Natural killer cell (primary cell): ENCODE data around the gene PDE6A. TPM values are rescaled to one million over a fixed set of nuclear protein-coding genes. Genes with fewer than 3 reads are reported as not detected.

ENCODE experiments used
- ATAC-seq, 3 donors: fragments of 150-1000 bp in 2 of 3; fragments of 200-7000 bp in 1 of 3; cut with Tn5 transposase; 1 replicate in 1 of 3; 2 replicates in 2 of 3; pipeline ENCODE4 v1.10.0; 2021; ENCODE audit warnings: mild to moderate bottlenecking in 2 of 3, moderate library complexity in 2 of 3
- DNase-seq, 2 donors: peaks; one replicate each; pipeline versions ENCODE4 v3.0.0 to v3.0.0-alpha.2; 2013 to 2021; ENCODE audit warnings: mixed read lengths in 1 of 2
- H3K27ac ChIP-seq: one replicate; pipeline ENCODE4 v1.5.1; 2013; ENCODE audit warnings: mild to moderate bottlenecking, low read length
- H3K27me3 ChIP-seq: one replicate; pipeline ENCODE4 v1.6.1; 2013; ENCODE audit warnings: low read length; ENCODE audit not compliant: control insufficient read depth, insufficient read depth
- H3K36me3 ChIP-seq: one replicate; pipeline ENCODE4 v1.6.1; 2013; ENCODE audit warnings: low read length; ENCODE audit not compliant: control insufficient read depth, insufficient read depth
- H3K4me1 ChIP-seq: one replicate; pipeline ENCODE4 v1.6.1; 2013; ENCODE audit warnings: low read length; ENCODE audit not compliant: control insufficient read depth, insufficient read depth
- H3K4me3 ChIP-seq: one replicate; pipeline ENCODE4 v1.5.1; 2013; ENCODE audit warnings: low read length
- H3K9me3 ChIP-seq: one replicate; pipeline ENCODE4 v1.6.1; 2013; ENCODE audit warnings: low read length; ENCODE audit not compliant: control insufficient read depth, insufficient read depth
- H3K27ac Mint-ChIP-seq, 2 donors: one replicate each; pipeline ENCODE4 v1.8.0; 2022; ENCODE audit warnings: mild to moderate bottlenecking in 2 of 2, mixed read lengths in 2 of 2, moderate library complexity in 1 of 2
- H3K27me3 Mint-ChIP-seq, 2 donors: one replicate each; pipeline ENCODE4 v1.8.0; 2022; ENCODE audit warnings: low read depth in 2 of 2, mixed read lengths in 2 of 2
- H3K36me3 Mint-ChIP-seq: one replicate; pipeline ENCODE4 v1.8.0; 2022; ENCODE audit warnings: mixed read lengths
- H3K4me1 Mint-ChIP-seq, 2 donors: one replicate each; pipeline ENCODE4 v1.8.0; 2022; ENCODE audit warnings: mixed read lengths in 2 of 2
- H3K4me3 Mint-ChIP-seq: one replicate; pipeline ENCODE4 v1.8.0; 2022; ENCODE audit warnings: mild to moderate bottlenecking, moderate library complexity, mixed read lengths
- H3K9me3 Mint-ChIP-seq, 2 donors: one replicate each; pipeline ENCODE4 v1.8.0; 2022; ENCODE audit warnings: mixed read lengths in 2 of 2
- WGBS: methylation state at CpG from one replicate; pipeline ENCODE4 v1.1.7; 2013; ENCODE audit warnings: missing lambda C conversion rate; ENCODE audit not compliant: insufficient coverage; 5-methylcytosine and 5-hydroxymethylcytosine counted together
- intact Hi-C: fragments of 100-400 bp; cut with micrococcal nuclease; formaldehyde crosslinking; loops from one replicate; pipeline ENCODE4 v1.14.2; 2022
- total RNA-seq, 4 donors: library from RNA; stranded (reverse); fragments of 120-200 nt in 1 of 4; gene quantifications; one replicate each; pipeline versions ENCODE4 v1.2.3 to v1.2.4, GENCODE V29; 2013 to 2022
- TF ChIP-seq, protein P1 (sequence below): fragments of 200-600 bp; IDR thresholded peaks from one replicate; pipeline ENCODE4 v1.8.0; 2022; ENCODE audit warnings: antibody characterized with exemption

PDE6A gene
- total RNA-seq, 3 donors from 2014 or later (not counting 1 experiment from before 2014, with no cell fraction given) = not detected

DNA sequence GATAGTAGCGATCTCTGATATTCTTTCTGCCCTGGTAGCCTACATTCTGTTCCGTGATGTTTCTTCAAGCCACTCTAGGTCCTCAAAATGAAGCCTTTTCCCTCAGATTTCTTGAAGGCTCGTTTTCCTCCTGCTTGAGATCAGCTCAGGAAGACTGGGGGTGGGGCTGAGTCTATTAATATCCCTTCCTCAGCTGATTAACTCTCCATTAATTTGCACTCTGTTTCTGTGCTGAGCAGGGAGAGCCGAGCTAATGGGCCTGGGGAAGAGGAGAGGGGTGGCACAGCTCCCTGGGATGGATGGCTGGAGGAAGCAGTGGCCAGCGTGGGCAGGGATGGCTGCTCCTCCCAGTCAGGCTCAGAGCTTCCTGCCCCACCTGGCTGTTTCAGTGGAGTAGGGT, 121.2 kb downstream of the PDE6A start:
- no peak overlapping the region for H3K4me3 Mint-ChIP-seq
- Histone ChIP-seq H3K36me3 (no peaks in the 10 kb centered on the region), H3K9me3 (no peaks in the 10 kb centered on the region), H3K4me3 (no peak overlapping the region), H3K27ac (no peak overlapping the region), H3K4me1 (no peaks in the 10 kb centered on the region), H3K27me3 (no peaks in the 10 kb centered on the region)
- WGBS = 94% methylated on average over 4 of the region's 5 CpGs
- no peak for DNase-seq
- ATAC-seq = no peak
- no peaks in the 10 kb centered on the region for H3K9me3 Mint-ChIP-seq
- H3K4me1 Mint-ChIP-seq = peaks cover 0 to 2% of the 10 kb centered on the region in 2 donors
- H3K27ac Mint-ChIP-seq = no peak overlapping the region
- intact Hi-C loops = no loop called here
- no peaks in the 10 kb centered on the region for H3K27me3 Mint-ChIP-seq
- TF ChIP-seq, protein P1, sequence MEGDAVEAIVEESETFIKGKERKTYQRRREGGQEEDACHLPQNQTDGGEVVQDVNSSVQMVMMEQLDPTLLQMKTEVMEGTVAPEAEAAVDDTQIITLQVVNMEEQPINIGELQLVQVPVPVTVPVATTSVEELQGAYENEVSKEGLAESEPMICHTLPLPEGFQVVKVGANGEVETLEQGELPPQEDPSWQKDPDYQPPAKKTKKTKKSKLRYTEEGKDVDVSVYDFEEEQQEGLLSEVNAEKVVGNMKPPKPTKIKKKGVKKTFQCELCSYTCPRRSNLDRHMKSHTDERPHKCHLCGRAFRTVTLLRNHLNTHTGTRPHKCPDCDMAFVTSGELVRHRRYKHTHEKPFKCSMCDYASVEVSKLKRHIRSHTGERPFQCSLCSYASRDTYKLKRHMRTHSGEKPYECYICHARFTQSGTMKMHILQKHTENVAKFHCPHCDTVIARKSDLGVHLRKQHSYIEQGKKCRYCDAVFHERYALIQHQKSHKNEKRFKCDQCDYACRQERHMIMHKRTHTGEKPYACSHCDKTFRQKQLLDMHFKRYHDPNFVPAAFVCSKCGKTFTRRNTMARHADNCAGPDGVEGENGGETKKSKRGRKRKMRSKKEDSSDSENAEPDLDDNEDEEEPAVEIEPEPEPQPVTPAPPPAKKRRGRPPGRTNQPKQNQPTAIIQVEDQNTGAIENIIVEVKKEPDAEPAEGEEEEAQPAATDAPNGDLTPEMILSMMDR = no peak
- no peaks in the 10 kb centered on the region for H3K36me3 Mint-ChIP-seq

GRCh38 chr5:149822301-149822700, 122.3 kb downstream of the PDE6A start:
- Histone ChIP-seq H3K27me3 (no peaks in the 10 kb centered on the region), H3K36me3 (no peaks in the 10 kb centered on the region), H3K4me1 (no peaks in the 10 kb centered on the region), H3K27ac (no peak overlapping the region), H3K4me3 (no peak overlapping the region), H3K9me3 (no peaks in the 10 kb centered on the region)
- H3K9me3 Mint-ChIP-seq = no peaks in the 10 kb centered on the region
- no peaks in the 10 kb centered on the region for H3K36me3 Mint-ChIP-seq
- no peaks in the 10 kb centered on the region for H3K4me1 Mint-ChIP-seq
- H3K27me3 Mint-ChIP-seq = no peaks in the 10 kb centered on the region
- H3K27ac Mint-ChIP-seq = no peak overlapping the region
- intact Hi-C loops = no loop called here
- H3K4me3 Mint-ChIP-seq = no peak overlapping the region
- 97% methylated on average over 5 of the region's 5 CpGs for WGBS
- no peak for DNase-seq
- ATAC-seq = no peak
- TF ChIP-seq, protein P1 = no peak

DNA sequence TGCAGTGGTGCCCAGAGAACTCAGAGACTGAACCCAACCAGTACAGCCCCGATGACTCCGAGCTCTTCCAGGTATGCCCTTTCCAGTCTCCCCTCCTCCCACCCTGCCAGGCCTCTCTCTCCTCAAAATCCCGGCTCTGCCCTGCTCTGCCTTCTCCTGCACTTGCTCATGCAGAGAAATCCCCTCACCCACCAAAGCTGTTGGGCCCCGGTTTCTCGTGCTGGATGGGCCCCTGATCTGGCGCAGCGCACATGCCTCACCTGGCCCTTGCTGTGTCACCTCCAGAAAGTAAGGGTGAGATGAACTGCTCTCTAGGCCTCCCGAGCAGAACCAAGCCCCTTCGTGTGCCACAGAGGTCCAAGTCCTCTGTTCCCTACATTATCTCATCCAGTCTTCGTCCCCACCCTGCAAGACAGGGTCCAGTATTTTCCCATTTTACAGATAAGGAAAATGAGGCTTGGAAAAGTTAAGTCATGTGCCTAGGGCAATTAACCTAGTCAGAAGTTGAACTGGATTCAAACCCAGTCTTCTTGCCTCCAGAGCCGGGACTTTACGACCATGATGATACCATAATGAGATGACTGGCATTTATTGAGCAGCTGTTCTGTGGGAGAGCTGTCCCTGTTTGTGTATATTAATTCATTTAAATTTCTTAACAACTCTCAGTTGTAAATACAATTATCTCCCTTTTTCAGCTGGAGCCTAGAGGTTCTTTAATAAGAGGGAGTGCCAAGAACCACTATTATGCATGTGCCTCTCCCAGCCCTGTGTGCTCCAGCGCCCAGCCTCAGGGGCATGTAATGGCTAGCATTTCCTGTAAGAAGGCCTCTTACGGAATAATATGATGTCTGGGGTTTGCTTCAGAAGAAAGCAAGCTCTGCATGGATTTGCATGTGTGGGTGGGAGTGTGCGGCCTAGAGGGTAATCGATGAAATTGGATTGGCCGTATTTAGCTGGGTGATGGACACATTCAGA, 123.8 kb downstream of the PDE6A start:
- Mint-ChIP-seq H3K9me3 (no peaks in the 10 kb centered on the region), H3K36me3 (no peaks in the 10 kb centered on the region), H3K27me3 (no peaks in the 10 kb centered on the region), H3K4me1 (no peaks in the 10 kb centered on the region), H3K27ac (no peak overlapping the region), H3K4me3 (no peak overlapping the region)
- no peak for DNase-seq
- Histone ChIP-seq H3K27ac (no peak overlapping the region), H3K27me3 (no peaks in the 10 kb centered on the region), H3K36me3 (no peaks in the 10 kb centered on the region), H3K9me3 (no peaks in the 10 kb centered on the region), H3K4me3 (no peak overlapping the region), H3K4me1 (no peaks in the 10 kb centered on the region)
- intact Hi-C loops = no loop called here
- WGBS = 89% methylated on average over 16 of the region's 17 CpGs
- TF ChIP-seq, protein P1 = no peak
- no peak for ATAC-seq
